IMR-90 (cell line): Measurements from ENCODE around the gene PPP1R3D. TPM values are rescaled to one million over a fixed set of nuclear protein-coding genes. Genes with fewer than 3 reads are reported as not detected.

Experiments
- ATAC-seq: fragments of 200-7000 bp; cut with Tn5 transposase; 2 replicates; pipeline ENCODE4 v1.9.1; 2020; ENCODE audit warnings: low read depth, mild to moderate bottlenecking, moderate library complexity
- Bru-seq: library from RNA; stranded (reverse); fragments of 400-500 nt; gene quantifications from one replicate; lab custom pipeline; 2021; lab: Mats Ljungman, UMichigan
- BruChase-seq, 2 experiments: library from RNA; stranded (reverse); fragments of 400-500 nt; gene quantifications; one replicate each; lab custom pipeline; 2021; lab: Mats Ljungman, UMichigan
- BruUV-seq: library from RNA; stranded (reverse); fragments of 400-500 nt; replicated peaks from 2 replicates; lab custom pipeline; 2021; lab: Mats Ljungman, UMichigan
- CTCF ChIA-PET: fragments of 300-600 bp; formaldehyde crosslinking; extraction: SDS; loops from one replicate; lab custom pipeline; 2021; ENCODE audit warnings: antibody characterized with exemption; lab: Yijun Ruan, JAX
- POLR2A ChIA-PET: fragments of 300-600 bp; sonication (Branson Sonifier 250); formaldehyde crosslinking; loops from one replicate; lab custom pipeline; 2022; ENCODE audit warnings: antibody characterized with exemption; ENCODE audit not compliant: unreplicated experiment; lab: Charles Lee
- DNase-seq: peaks from one replicate; pipeline ENCODE4 v3.0.0; 2013
- H2AFZ ChIP-seq: replicated peaks from 2 replicates; pipeline ENCODE3; 2013; ENCODE audit warnings: low read length, mild to moderate bottlenecking; ENCODE audit not compliant: poor library complexity
- H2AK5ac ChIP-seq: 2 replicates; pipeline ENCODE4 v1.6.1; 2013; ENCODE audit warnings: low read depth, low read length, inconsistent platforms
- H2AK9ac ChIP-seq: replicated peaks from 2 replicates; pipeline ENCODE3; 2013; ENCODE audit warnings: mild to moderate bottlenecking, low read depth, low read length, moderate library complexity; ENCODE audit not compliant: poor library complexity
- H2BK120ac ChIP-seq: 2 replicates; pipeline ENCODE4 v1.6.1; 2013; ENCODE audit warnings: low read depth, low read length, inconsistent platforms
- H2BK15ac ChIP-seq: 3 replicates; pipeline ENCODE4 v1.6.1; 2013; ENCODE audit warnings: low read depth, low read length, inconsistent platforms
- H2BK20ac ChIP-seq: 2 replicates; pipeline ENCODE4 v1.6.1; 2013; ENCODE audit warnings: low read depth, mild to moderate bottlenecking, inconsistent platforms, low read length, moderate library complexity
- H2BK5ac ChIP-seq: 2 replicates; pipeline ENCODE4 v1.6.1; 2013; ENCODE audit warnings: mild to moderate bottlenecking, low read depth, low read length, inconsistent platforms; ENCODE audit not compliant: poor library complexity, severe bottlenecking
- H3K14ac ChIP-seq: replicated peaks from 2 replicates; pipeline ENCODE4 v1.6.1; 2013; ENCODE audit warnings: low read depth, low read length, inconsistent platforms
- H3K18ac ChIP-seq: 2 replicates; pipeline ENCODE4 v1.6.1; 2013; ENCODE audit warnings: low read depth, low read length, control low read depth
- H3K23ac ChIP-seq: 2 replicates; pipeline ENCODE4 v1.6.1; 2013; ENCODE audit warnings: low read depth, low read length, inconsistent platforms
- H3K27ac ChIP-seq: 2 replicates; pipeline ENCODE4 v1.5.1; 2013; ENCODE audit warnings: mild to moderate bottlenecking, control low read depth, low read length; ENCODE audit not compliant: insufficient read depth
- H3K27me3 ChIP-seq: 2 replicates; pipeline ENCODE4 v1.6.1; 2013; ENCODE audit warnings: low read length; ENCODE audit not compliant: control insufficient read depth, insufficient read depth
- H3K36me3 ChIP-seq: 2 replicates; pipeline ENCODE4 v1.6.1; 2013; ENCODE audit warnings: low read length, mixed read lengths; ENCODE audit not compliant: control insufficient read depth, insufficient read depth
- H3K4ac ChIP-seq: 2 replicates; pipeline ENCODE4 v1.6.1; 2013; ENCODE audit warnings: low read depth, low read length, inconsistent platforms
- H3K4me1 ChIP-seq: 2 replicates; pipeline ENCODE4 v1.6.1; 2013; ENCODE audit warnings: low read length, mixed read lengths; ENCODE audit not compliant: control insufficient read depth, insufficient read depth
- H3K4me2 ChIP-seq: 2 replicates; pipeline ENCODE4 v1.6.1; 2013; ENCODE audit warnings: low read depth, mild to moderate bottlenecking, control low read depth, low read length, moderate library complexity
- H3K4me3 ChIP-seq: 2 replicates; pipeline ENCODE4 v1.5.1; 2013; ENCODE audit warnings: low read depth, mild to moderate bottlenecking, control low read depth, low read length, moderate library complexity; ENCODE audit not compliant: insufficient read depth
- H3K56ac ChIP-seq: 2 replicates; pipeline ENCODE4 v1.6.1; 2013; ENCODE audit warnings: low read length, inconsistent platforms; ENCODE audit not compliant: insufficient read depth; ENCODE audit errors: extremely low read depth
- H3K79me1 ChIP-seq, 2 experiments: 2 replicates each; pipeline ENCODE4 v1.6.1; 2013; ENCODE audit warnings: low read length in 2 of 2, inconsistent platforms in 1 of 2, low read depth in 1 of 2
- H3K9ac ChIP-seq: 2 replicates; pipeline ENCODE4 v1.6.1; 2013; ENCODE audit warnings: low read depth, low read length, control low read depth
- H3K9me1 ChIP-seq: 2 replicates; pipeline ENCODE4 v1.6.1; 2013; ENCODE audit warnings: low read length, inconsistent platforms; ENCODE audit not compliant: insufficient read depth
- H3K9me3 ChIP-seq: 2 replicates; pipeline ENCODE4 v1.6.1; 2013; ENCODE audit warnings: low read length; ENCODE audit not compliant: control insufficient read depth, insufficient read depth
- H4K20me1 ChIP-seq: 2 replicates; pipeline ENCODE4 v1.6.1; 2013; ENCODE audit warnings: low read length, inconsistent platforms; ENCODE audit not compliant: insufficient read depth
- H4K5ac ChIP-seq: 2 replicates; pipeline ENCODE4 v1.6.1; 2013; ENCODE audit warnings: mild to moderate bottlenecking, low read depth, low read length, control low read depth
- H4K8ac ChIP-seq, 2 experiments: 2 replicates each; pipeline ENCODE4 v1.6.1; 2013; ENCODE audit warnings: low read depth in 2 of 2, low read length in 2 of 2, control low read depth in 1 of 2, inconsistent platforms in 1 of 2
- H4K91ac ChIP-seq: 2 replicates; pipeline ENCODE4 v1.6.1; 2013; ENCODE audit warnings: low read depth, low read length, inconsistent platforms; ENCODE audit not compliant: insufficient read depth
- CHD1 ChIP-seq: IDR thresholded peaks from 2 replicates; pipeline ENCODE4 v1.6.1; 2012; ENCODE audit warnings: low read depth, low read length, improper control_type of control experiment
- CTCF ChIP-seq: conservative IDR thresholded peaks from 2 replicates; pipeline ENCODE4 v1.5.1; 2012; ENCODE audit warnings: mild to moderate bottlenecking, low read depth, low read length, improper control_type of control experiment
- FOS ChIP-seq: fragments of 150-350 bp; IDR thresholded peaks from 2 replicates; pipeline ENCODE4 v1.6.1; 2016; ENCODE audit warnings: low read depth, low read length
- MAZ ChIP-seq: IDR thresholded peaks from 2 replicates; pipeline ENCODE4 v1.6.1; 2012; ENCODE audit warnings: low read depth, mild to moderate bottlenecking, low read length, improper control_type of control experiment, moderate library complexity, borderline replicate concordance
- POLR2A ChIP-seq: IDR thresholded peaks from 2 replicates; pipeline ENCODE4 v1.6.1; 2012; ENCODE audit warnings: mild to moderate bottlenecking, low read depth, low read length
- RAD21 ChIP-seq: IDR thresholded peaks from 2 replicates; pipeline ENCODE4 v1.6.1; 2012; ENCODE audit warnings: low read length, improper control_type of control experiment
- SMC3 ChIP-seq: fragments of 150-350 bp; IDR thresholded peaks from 2 replicates; pipeline ENCODE4 v1.6.1; 2016; ENCODE audit warnings: low read depth, mild to moderate bottlenecking, antibody characterized with exemption, low read length, moderate library complexity
- WGBS, 2 experiments: methylation state at CpG; one replicate each; pipeline versions ENCODE4 v1.1.5 to v1.1.7; 2013; ENCODE audit warnings: missing lambda C conversion rate in 2 of 2; ENCODE audit not compliant: insufficient read length in 1 of 2; ENCODE audit errors: extremely low coverage in 2 of 2; 5-methylcytosine and 5-hydroxymethylcytosine counted together
- dilution Hi-C: fragments of 300-500 bp; cut with HindIII; formaldehyde crosslinking; loops from one replicate; pipeline ENCODE4 v1.14.3; 2018; ENCODE audit warnings: low sequenced_read_pairs; ENCODE audit not compliant: unreplicated experiment
- in situ Hi-C: fragments of 300-500 bp; cut with MboI; formaldehyde crosslinking; loops from 3 replicates; pipeline ENCODE4 v1.14.3; 2019; ENCODE audit warnings: low sequenced_read_pairs, inconsistent platforms, mixed read lengths
- intact Hi-C: fragments of 100-400 bp; cut with micrococcal nuclease; formaldehyde crosslinking; loops from 2 replicates; pipeline ENCODE4 v1.10.0; 2022
- long read RNA-seq: library from polyadenylated mRNA; unstranded; transcript quantifications from one replicate; pipeline ENCODE4 v2.0.0, GENCODE V29; 2021; ENCODE audit not compliant: unreplicated experiment
- polyA plus RNA-seq, 3 experiments: library from polyadenylated mRNA; depleted of rRNA; stranded (reverse); fragments of >200 nt; gene quantifications; 2 replicates each; pipeline ENCODE4 v1.2.3, GENCODE V29; 2012; ENCODE audit warnings: low replicate concordance in 1 of 3
- total RNA-seq: library from RNA; depleted of rRNA; stranded (reverse); fragments of >200 nt; gene quantifications from 2 replicates; pipeline ENCODE4 v1.2.3, GENCODE V29; 2012; rRNA removed
- TF ChIP-seq, protein P1 (sequence below): fragments of 150-350 bp; IDR thresholded peaks from 2 replicates; pipeline ENCODE4 v1.6.1; 2017; ENCODE audit warnings: mild to moderate bottlenecking, antibody characterized with exemption, low read length, low read depth
- TF ChIP-seq, protein P2 (sequence below): fragments of 150-350 bp; IDR thresholded peaks from 2 replicates; pipeline ENCODE4 v1.6.1; 2016; ENCODE audit warnings: low read depth, mild to moderate bottlenecking, low read length, moderate library complexity, borderline replicate concordance

PPP1R3D gene, protein sequence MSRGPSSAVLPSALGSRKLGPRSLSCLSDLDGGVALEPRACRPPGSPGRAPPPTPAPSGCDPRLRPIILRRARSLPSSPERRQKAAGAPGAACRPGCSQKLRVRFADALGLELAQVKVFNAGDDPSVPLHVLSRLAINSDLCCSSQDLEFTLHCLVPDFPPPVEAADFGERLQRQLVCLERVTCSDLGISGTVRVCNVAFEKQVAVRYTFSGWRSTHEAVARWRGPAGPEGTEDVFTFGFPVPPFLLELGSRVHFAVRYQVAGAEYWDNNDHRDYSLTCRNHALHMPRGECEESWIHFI
- total RNA-seq (2.7 and 4.7 TPM in 2 replicates), polyA plus RNA-seq (2012; rRNA removed) (1.6 and 1.7 TPM in 2 replicates), Bru-seq, nascent RNA (percentile 49 among the genes with signal in this experiment), BruChase-seq, experiment 1, labeled RNA remaining after a 6-hour chase (percentile 41 among the genes with signal in this experiment), BruChase-seq, experiment 2, labeled RNA remaining after a 2-hour chase (percentile 64 among the genes with signal in this experiment)
- 0.57 and 1.7 TPM in 2 replicates for polyA plus RNA-seq (2012; cell fraction: cytosol; rRNA removed)
- polyA plus RNA-seq (2012; cell fraction: nucleus; rRNA removed; ENCODE audit: low replicate concordance) = 1.1 and 1.7 TPM in 2 replicates
- long read RNA-seq, transcript PPP1R3D-201 (1 exons, 3,630 nt) = major isoform, 11 of 11 reads
- long read RNA-seq, partial matches to known transcripts = 0 of 11 reads
- long read RNA-seq, other reads (novel, unspliced or antisense) = 0 of 11 reads

DNA sequence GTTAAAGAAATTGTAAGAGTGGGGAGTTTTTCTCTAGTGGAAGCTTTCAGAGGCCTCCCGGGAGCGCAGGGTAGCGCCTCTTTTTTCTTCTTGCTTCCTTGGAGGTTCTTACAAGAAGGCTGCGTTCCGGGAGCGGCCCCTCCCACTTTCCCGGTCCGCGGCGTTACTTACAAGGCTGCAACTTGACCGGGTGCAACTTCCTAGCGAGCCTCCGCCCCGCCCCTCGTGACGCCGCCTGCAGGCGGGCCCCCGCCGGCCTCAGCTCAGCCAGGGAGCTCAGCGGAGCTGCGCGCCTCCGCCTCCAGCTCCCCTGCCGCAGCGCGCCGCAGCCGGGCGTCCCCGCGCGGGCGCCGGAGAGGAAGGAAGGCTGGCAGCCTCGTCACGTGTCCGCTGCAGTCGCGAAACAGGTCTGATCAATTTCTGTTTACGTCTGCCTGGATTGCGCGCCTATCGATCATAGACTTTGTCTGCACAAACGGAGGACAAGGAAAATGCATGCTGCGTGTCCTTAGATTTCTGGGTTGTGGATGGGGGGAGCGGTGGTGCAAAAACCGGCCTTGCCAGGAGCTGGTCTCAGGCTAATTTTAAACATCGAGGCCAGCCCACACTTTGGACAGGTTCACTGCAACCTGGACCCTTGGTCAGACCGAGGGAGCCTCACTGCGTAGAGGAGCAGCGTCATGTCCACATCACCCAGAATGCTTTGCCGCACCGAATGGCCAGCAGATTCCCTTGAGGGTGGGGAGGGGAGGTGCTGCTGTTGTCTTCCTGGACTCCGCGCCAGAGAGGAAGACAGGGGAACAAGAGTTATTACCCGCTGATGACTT lies at the start of gene PPP1R3D, which contains the start of gene FAM217B:
Gene PPP1R3D, minus strand, starts transcription at position 177 of the 827 bp plus-strand sequence. CDS start 374 bp downstream, outside the sequence.
Gene FAM217B, plus strand, starts transcription at position 261 of the 827 bp plus-strand sequence. CDS start 3,555 bp downstream, outside the sequence.
- peak within 1 kb of the TSS; percentile 60 for H4K5ac ChIP-seq
- DNase-seq = peak; percentile 96
- peak within 1 kb of the TSS; percentile 80 to 86 for H4K8ac ChIP-seq
- no peaks in the 10 kb centered on the region for H3K9me1 ChIP-seq
- H3K4me3 ChIP-seq = peak within 1 kb of the TSS; percentile 75
- CTCF ChIA-PET = interaction anchor here (0.5 to 2.6 kb wide), 5 partner anchors 10 to 252 kb away, joined by 3 to 7 read pairs (median 3); no protein-coding TSS in a partner anchor
- WGBS, 2 experiments = 0% methylated on average over 36 of the region's 57 CpGs; no CpG with 5 or more reads in 1 of the 2 experiments
- H2BK5ac ChIP-seq = peak within 1 kb of the TSS; percentile 84
- H3K14ac ChIP-seq = peak within 1 kb of the TSS; percentile 96
- peak within 1 kb of the TSS; percentile 94 for H3K56ac ChIP-seq
- H4K91ac ChIP-seq = peak within 1 kb of the TSS; percentile 89
- peak within 1 kb of the TSS; percentile 63; the same call in 2 of the 3 replicates for H2BK15ac ChIP-seq
- intact Hi-C loops = loop anchor here (10.0 kb wide), 2 partner anchors 366 to 1244 kb away; no protein-coding TSS in a partner anchor
- H2BK120ac ChIP-seq = peak within 1 kb of the TSS; percentile 73
- peak within 1 kb of the TSS; percentile 95 for H2AFZ ChIP-seq
- POLR2A ChIA-PET = interaction anchor here (0.5 to 0.6 kb wide), 2 partner anchors 54 to 1418 kb away, joined by 3 read pairs; no protein-coding TSS in a partner anchor
- peak within 1 kb of the TSS; percentile 83 for H3K27ac ChIP-seq
- peak within 1 kb of the TSS; percentile 84 for H3K9ac ChIP-seq
- peak within 1 kb of the TSS; percentile 92 for H3K23ac ChIP-seq
- peak within 1 kb of the TSS; percentile 85 for H2AK5ac ChIP-seq
- dilution Hi-C loops = no loop called here
- peak; percentile 97 for ATAC-seq
- in situ Hi-C loops = no loop called here
- no TSS peak for BruUV-seq
- H3K4me2 ChIP-seq = peak within 1 kb of the TSS; percentile 88
- no peaks in the 10 kb centered on the region for H3K9me3 ChIP-seq
- H3K18ac ChIP-seq = peak within 1 kb of the TSS; percentile 85
- peak within 1 kb of the TSS; percentile 1; the same call in 1 of the 2 replicates for H2BK20ac ChIP-seq
- no peaks in the 10 kb centered on the region for H3K27me3 ChIP-seq
- peaks cover 13% of the 10 kb centered on the region for H4K20me1 ChIP-seq
- H3K4ac ChIP-seq = peak within 1 kb of the TSS; percentile 95
- peaks cover 11% of the 10 kb centered on the region for H3K36me3 ChIP-seq
- peaks cover 10% of the 10 kb centered on the region for H3K4me1 ChIP-seq
- H3K79me1 ChIP-seq = peaks cover 10 to 16% of the 10 kb centered on the region in 2 experiments
- peak within 1 kb of the TSS; percentile 80 for H2AK9ac ChIP-seq
- TF ChIP-seq POLR2A = peak; percentile 63
- peak; percentile 93 for TF ChIP-seq MAZ
- TF ChIP-seq CTCF = peak; percentile 12; the same call in 1 of the 2 replicates
- 0 out of 2 replicates have a peak, but pooled peaks have one; percentile 1 for TF ChIP-seq RAD21
- no peak for TF ChIP-seq CHD1
- TF ChIP-seq, protein P1, sequence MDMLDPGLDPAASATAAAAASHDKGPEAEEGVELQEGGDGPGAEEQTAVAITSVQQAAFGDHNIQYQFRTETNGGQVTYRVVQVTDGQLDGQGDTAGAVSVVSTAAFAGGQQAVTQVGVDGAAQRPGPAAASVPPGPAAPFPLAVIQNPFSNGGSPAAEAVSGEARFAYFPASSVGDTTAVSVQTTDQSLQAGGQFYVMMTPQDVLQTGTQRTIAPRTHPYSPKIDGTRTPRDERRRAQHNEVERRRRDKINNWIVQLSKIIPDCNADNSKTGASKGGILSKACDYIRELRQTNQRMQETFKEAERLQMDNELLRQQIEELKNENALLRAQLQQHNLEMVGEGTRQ = peak; percentile 88
- TF ChIP-seq, protein P2, sequence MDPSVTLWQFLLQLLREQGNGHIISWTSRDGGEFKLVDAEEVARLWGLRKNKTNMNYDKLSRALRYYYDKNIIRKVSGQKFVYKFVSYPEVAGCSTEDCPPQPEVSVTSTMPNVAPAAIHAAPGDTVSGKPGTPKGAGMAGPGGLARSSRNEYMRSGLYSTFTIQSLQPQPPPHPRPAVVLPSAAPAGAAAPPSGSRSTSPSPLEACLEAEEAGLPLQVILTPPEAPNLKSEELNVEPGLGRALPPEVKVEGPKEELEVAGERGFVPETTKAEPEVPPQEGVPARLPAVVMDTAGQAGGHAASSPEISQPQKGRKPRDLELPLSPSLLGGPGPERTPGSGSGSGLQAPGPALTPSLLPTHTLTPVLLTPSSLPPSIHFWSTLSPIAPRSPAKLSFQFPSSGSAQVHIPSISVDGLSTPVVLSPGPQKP = no peak
- TF ChIP-seq SMC3 = no peak
- no peak for TF ChIP-seq FOS
